Panc1 (cell line): ENCODE measurements around the gene RPS3.
"Not testable (repeated sequence)": the region's sequence is repeated elsewhere in the genome, so short reads cannot be mapped to it uniquely, and the experiment has no call there.

Source experiments
- POLR2AphosphoS5 ChIP-seq: IDR thresholded peaks from 2 replicates; pipeline ENCODE4 v1.6.1; 2012; ENCODE audit warnings: mild to moderate bottlenecking, low read depth, low read length, moderate library complexity
- SIN3A ChIP-seq: IDR thresholded peaks from 2 replicates; pipeline ENCODE4 v1.6.1; 2012; ENCODE audit warnings: low read depth, mild to moderate bottlenecking, low read length, moderate library complexity, borderline replicate concordance; ENCODE audit not compliant: insufficient read depth
- TF ChIP-seq, protein P1 (sequence below): fragments of 450-650 bp; IDR thresholded peaks from 2 replicates; pipeline ENCODE4 v1.5.1; 2017; ENCODE audit warnings: mild to moderate bottlenecking
- TF ChIP-seq, protein P2 (sequence below), 2 experiments: IDR thresholded peaks; 2 replicates each; pipeline ENCODE4 v1.6.1; 2011 to 2012; ENCODE audit warnings: low read depth in 2 of 2, control low read depth in 1 of 2, low read length in 1 of 2, mild to moderate bottlenecking in 1 of 2, moderate library complexity in 1 of 2; ENCODE audit not compliant: insufficient read depth in 1 of 2

DNA sequence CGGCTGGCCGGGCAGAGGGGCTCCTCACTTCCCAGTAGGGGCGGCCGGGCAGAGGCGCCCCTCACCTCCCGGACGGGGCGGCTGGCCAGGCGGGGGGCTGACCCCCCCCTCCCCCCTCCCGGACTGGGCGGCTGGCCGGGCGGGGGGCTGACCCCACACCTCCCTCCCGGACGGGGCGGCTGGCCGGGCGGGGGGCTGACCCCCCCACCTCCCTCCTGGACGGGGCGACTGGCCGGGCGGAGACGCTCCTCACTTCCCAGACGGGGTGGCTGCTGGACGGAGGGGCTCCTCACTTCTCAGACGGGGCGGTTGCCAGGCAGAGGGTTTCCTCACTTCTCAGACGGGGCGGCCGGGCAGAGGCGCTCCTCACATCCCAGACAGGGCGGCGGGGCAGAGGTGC is 10.7 kb downstream of the RPS3 start:
- TF ChIP-seq, protein P1, sequence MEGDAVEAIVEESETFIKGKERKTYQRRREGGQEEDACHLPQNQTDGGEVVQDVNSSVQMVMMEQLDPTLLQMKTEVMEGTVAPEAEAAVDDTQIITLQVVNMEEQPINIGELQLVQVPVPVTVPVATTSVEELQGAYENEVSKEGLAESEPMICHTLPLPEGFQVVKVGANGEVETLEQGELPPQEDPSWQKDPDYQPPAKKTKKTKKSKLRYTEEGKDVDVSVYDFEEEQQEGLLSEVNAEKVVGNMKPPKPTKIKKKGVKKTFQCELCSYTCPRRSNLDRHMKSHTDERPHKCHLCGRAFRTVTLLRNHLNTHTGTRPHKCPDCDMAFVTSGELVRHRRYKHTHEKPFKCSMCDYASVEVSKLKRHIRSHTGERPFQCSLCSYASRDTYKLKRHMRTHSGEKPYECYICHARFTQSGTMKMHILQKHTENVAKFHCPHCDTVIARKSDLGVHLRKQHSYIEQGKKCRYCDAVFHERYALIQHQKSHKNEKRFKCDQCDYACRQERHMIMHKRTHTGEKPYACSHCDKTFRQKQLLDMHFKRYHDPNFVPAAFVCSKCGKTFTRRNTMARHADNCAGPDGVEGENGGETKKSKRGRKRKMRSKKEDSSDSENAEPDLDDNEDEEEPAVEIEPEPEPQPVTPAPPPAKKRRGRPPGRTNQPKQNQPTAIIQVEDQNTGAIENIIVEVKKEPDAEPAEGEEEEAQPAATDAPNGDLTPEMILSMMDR, result not testable (repeated sequence)
- TF ChIP-seq POLR2AphosphoS5, SIN3A: not testable (repeated sequence)
- TF ChIP-seq, protein P2, sequence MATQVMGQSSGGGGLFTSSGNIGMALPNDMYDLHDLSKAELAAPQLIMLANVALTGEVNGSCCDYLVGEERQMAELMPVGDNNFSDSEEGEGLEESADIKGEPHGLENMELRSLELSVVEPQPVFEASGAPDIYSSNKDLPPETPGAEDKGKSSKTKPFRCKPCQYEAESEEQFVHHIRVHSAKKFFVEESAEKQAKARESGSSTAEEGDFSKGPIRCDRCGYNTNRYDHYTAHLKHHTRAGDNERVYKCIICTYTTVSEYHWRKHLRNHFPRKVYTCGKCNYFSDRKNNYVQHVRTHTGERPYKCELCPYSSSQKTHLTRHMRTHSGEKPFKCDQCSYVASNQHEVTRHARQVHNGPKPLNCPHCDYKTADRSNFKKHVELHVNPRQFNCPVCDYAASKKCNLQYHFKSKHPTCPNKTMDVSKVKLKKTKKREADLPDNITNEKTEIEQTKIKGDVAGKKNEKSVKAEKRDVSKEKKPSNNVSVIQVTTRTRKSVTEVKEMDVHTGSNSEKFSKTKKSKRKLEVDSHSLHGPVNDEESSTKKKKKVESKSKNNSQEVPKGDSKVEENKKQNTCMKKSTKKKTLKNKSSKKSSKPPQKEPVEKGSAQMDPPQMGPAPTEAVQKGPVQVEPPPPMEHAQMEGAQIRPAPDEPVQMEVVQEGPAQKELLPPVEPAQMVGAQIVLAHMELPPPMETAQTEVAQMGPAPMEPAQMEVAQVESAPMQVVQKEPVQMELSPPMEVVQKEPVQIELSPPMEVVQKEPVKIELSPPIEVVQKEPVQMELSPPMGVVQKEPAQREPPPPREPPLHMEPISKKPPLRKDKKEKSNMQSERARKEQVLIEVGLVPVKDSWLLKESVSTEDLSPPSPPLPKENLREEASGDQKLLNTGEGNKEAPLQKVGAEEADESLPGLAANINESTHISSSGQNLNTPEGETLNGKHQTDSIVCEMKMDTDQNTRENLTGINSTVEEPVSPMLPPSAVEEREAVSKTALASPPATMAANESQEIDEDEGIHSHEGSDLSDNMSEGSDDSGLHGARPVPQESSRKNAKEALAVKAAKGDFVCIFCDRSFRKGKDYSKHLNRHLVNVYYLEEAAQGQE (IDR thresholded peaks at IDR 0.05; ENCODE audit: insufficient read depth in 1 of 2, low read depth in 2 of 2, low read length in 1 of 2), result not testable (repeated sequence)
